GM12865 (cell line): ENCODE measurements around the gene NFIX.

Experiments used
- DNase-seq: peaks from one replicate; pipeline ENCODE4 v3.0.0; 2010; ENCODE audit warnings: low read depth
- H3K4me3 ChIP-seq: 2 replicates; pipeline ENCODE4 v1.5.1; 2011; ENCODE audit warnings: mild to moderate bottlenecking, low read depth, low read length, control low read depth
- CTCF ChIP-seq: IDR thresholded peaks from 2 replicates; pipeline ENCODE4 v1.5.1; 2011; ENCODE audit warnings: low read length, control low read depth, low read depth, inconsistent platforms; ENCODE audit not compliant: insufficient read depth; ENCODE audit errors: missing control alignments

NFIX gene

GRCh38 chr19:13029893-13030292 lies 34.6 kb downstream of the NFIX start:
- H3K4me3 ChIP-seq, result no peak overlapping the region
- peak; percentile 23 for DNase-seq
- peak; percentile 34 for TF ChIP-seq CTCF

DNA sequence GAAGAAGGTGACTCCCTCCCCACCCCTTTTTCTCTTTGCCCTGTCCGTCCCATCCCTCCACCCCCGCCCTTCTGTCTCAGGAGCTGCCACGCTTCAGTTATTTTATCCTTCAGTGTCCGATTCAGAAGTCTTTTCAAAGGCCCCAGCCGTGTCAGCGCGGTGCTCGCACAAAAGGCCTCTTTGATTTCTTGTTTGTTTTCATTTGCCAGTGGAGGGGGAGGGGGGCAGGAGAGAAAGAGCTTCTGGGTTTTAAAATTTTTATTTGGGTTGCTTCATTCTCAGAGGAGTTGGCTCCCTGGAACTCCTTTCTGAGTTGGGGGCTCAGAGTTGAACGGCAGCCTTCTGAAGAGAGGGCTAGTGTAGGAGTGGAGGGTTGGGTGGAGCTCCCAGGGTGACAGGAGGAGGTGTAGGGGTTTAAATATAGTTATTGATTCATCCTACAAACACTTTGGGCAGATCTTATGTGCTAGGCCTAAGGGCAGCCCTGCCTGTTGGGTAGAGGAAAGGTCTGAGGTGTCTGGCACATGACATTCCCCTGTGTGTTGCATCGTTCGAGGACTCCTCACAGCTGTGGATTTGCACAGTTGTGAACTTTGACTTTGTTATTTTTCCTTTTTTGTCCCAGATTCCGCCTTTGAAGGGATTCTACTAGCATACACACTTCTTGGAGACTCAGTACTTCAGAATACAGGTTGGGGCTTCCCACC lies 36.8 kb downstream of the NFIX start:
- TF ChIP-seq CTCF, result no peak
- DNase-seq, result no peak
- H3K4me3 ChIP-seq, result no peak overlapping the region

GRCh38 chr19:13032837-13033236 lies 37.6 kb downstream of the NFIX start:
- no peak for DNase-seq
- H3K4me3 ChIP-seq, result no peak overlapping the region
- no peak for TF ChIP-seq CTCF

DNA sequence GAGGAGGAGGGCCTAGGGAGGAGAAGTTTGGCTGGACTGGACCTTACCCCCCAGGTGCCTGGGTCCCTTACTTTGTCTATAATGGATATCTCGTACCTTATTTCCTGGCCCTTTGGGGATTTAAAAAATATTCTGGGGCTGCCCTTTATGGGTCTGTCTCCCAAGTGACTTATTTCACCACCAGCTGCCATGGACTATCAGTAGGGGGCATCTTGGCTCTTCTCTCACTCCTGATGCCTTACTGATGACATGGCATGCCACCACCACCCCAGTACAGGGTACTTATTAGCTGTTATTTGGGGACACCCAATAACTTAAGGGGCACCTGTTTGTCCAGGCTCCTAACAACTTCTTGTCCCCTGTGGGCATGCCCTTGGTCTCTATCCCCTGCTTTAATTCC lies 38.0 kb downstream of the NFIX start:
- TF ChIP-seq CTCF, result no peak
- H3K4me3 ChIP-seq, result no peak overlapping the region
- no peak for DNase-seq

DNA sequence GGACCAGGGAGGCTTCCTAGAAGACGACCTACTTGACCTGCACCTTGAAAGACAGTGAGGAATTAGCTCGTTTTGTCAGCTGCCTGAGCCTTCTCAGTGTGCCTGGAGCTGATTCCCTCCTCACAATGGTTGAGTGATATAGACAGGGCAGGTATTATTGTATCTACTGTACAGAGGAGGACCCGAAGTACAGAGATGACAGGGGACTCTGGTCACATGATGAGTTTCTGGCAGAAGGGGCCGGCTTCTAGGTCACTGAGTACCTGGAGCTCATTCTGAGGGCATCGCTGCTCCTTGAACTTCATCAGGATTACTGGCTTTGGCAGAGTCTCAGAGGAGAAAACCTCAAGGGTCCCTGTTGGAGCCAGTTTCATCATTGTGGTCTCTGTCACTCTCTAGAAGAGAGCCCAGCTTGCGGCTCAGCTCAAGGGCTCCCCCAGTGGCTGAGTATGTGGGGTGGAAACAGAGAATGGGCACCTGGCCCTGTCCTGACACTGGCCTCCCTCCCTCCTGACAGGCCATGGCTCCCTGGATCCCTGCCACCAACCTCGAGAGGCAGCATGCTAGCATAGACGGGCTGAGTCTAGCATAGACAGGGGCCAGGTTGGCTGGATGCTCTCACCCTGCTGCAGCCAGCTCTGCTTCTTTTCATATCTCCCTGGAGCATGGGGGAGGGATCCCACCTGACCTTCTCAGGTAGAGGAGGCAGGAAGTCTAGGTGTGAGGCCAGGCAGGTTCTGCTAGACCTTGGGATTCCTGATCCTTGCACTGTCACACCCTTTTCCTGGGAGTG lies 38.7 kb downstream of the NFIX start:
- H3K4me3 ChIP-seq, result no peak overlapping the region
- peak; percentile 90 for TF ChIP-seq CTCF
- peak; percentile 56 for DNase-seq

DNA sequence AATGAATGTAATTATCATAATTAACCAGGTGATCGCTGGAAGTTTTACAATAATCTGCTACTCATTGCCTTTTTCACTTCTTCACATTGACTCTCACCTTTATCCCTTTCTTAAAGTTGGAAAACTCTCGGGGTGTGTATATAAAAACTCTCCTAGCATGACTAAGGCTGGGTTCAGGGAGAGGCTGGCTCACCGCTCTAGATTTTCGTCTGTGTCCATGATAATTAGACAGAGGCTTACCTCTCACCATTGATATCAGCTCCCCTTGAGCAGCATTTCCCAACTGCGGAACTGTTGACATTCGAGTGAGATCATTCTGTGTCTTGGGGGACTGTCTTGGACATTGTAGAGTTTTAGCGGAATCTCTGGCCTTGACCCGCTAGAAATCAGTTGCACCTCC lies 39.4 kb downstream of the NFIX start:
- H3K4me3 ChIP-seq, result no peak overlapping the region
- TF ChIP-seq CTCF, result no peak
- no peak for DNase-seq
